Tibial nerve (tissue), 4 donors: ENCODE measurements around the gene SUOX.

Experiments used
- CTCF ChIP-seq, 5 experiments: fragments of 200-600 bp in 3 of 5; fragments of 450-650 bp in 2 of 5; sonication (generic) in 3 of 5; IDR thresholded peaks; one replicate each; pipeline ENCODE4 v1.5.1; 2016 to 2019; ENCODE audit warnings: antibody characterized with exemption in 5 of 5, mild to moderate bottlenecking in 3 of 5, moderate library complexity in 2 of 5
- EP300 ChIP-seq, 2 donors: sonication (generic); formaldehyde crosslinking; IDR thresholded peaks; one replicate each; pipeline ENCODE4 v1.6.1; 2017; ENCODE audit warnings: antibody characterized with exemption in 2 of 2, mild to moderate bottlenecking in 1 of 2

GRCh38 chr12:55957106-55957859, 39.8 kb upstream of the SUOX start:
- TF ChIP-seq EP300 (IDR thresholded peaks at IDR 0.05) = no peak
- no peak for TF ChIP-seq CTCF (IDR thresholded peaks at IDR 0.05)
